ELF-1 (cell line): Measurements from ENCODE around the gene TBX2.
"Not testable (repeated sequence)": the region's sequence is repeated elsewhere in the genome, so short reads cannot be mapped to it uniquely, and the experiment has no call there.

Experiments
- DNase-seq: peaks from one replicate; pipeline ENCODE4 v3.0.0-alpha.2; 2016; ENCODE audit warnings: low read depth, low spot score

Gene TBX2

GRCh38 chr17:61399131-61400065, at the start of gene TBX2:
TBX2 (plus strand) TSS chr17:61399843; CDS start chr17:61400177, 334 bp downstream.
- peak; percentile 63 for DNase-seq

- no peak for DNase-seq
These were observed 47.8 kb upstream of the TBX2 start for GRCh38 chr17:61351745-61352407.

- no peak for DNase-seq
These were observed 47.3 kb upstream of the TBX2 start for GRCh38 chr17:61352408-61352770.

- DNase-seq: peak; percentile 57
These were observed 46.7 kb upstream of the TBX2 start for GRCh38 chr17:61352781-61353491.

- no peak for DNase-seq
These were observed 46.0 kb upstream of the TBX2 start for GRCh38 chr17:61353615-61354014.

GRCh38 chr17:61354895-61355874, 44.5 kb upstream of the TBX2 start:
- DNase-seq: peak; percentile 65

- DNase-seq: not testable (repeated sequence)
These were observed 42.6 kb upstream of the TBX2 start for GRCh38 chr17:61357061-61357460.

- DNase-seq: not testable (repeated sequence)
These were observed 40.1 kb upstream of the TBX2 start for GRCh38 chr17:61359513-61359912.

- DNase-seq: no peak
These were observed 39.2 kb upstream of the TBX2 start for GRCh38 chr17:61360318-61360943.

GRCh38 chr17:61361084-61361483, 38.6 kb upstream of the TBX2 start:
- DNase-seq: no peak

- DNase-seq: no peak
These were observed 37.2 kb upstream of the TBX2 start for GRCh38 chr17:61362396-61362795.

GRCh38 chr17:61362852-61363600, 36.6 kb upstream of the TBX2 start:
- DNase-seq: no peak

GRCh38 chr17:61363601-61364462, 35.8 kb upstream of the TBX2 start:
- DNase-seq: no peak

- no peak for DNase-seq
These were observed 35.2 kb upstream of the TBX2 start for GRCh38 chr17:61364463-61364846.

GRCh38 chr17:61366076-61366714, 33.4 kb upstream of the TBX2 start:
- DNase-seq: no peak

GRCh38 chr17:61366715-61367413, 32.8 kb upstream of the TBX2 start:
- DNase-seq: peak; percentile 59

- no peak for DNase-seq
These were observed 31.4 kb upstream of the TBX2 start for GRCh38 chr17:61368049-61368831.
